ENCODE data around the gene MICA. TPM values are rescaled to one million over a fixed set of nuclear protein-coding genes. Genes with fewer than 3 reads are reported as not detected.

Gene MICA
- total RNA-seq, 1 donor from 2014 or later, result 19.9 TPM

- no peak for TF ChIP-seq CTCF (IDR thresholded peaks at IDR 0.05)
- TF ChIP-seq POLR2A (IDR thresholded peaks at IDR 0.05), result no peak
- TF ChIP-seq POLR2AphosphoS5 (IDR thresholded peaks at IDR 0.05; ENCODE audit: insufficient read depth in 1 of 2, low read depth in 1 of 2), result no peak
- peak overlapping the region; percentile 14 to 50 for H3K4me3 ChIP-seq
- no peaks in the 10 kb centered on the region for H3K9me3 ChIP-seq
- H3K4me1 ChIP-seq, result peaks cover 27% of the 10 kb centered on the region
- DNase-seq (ENCODE audit: extremely low spot score in 2 of 2), result peak in 1 of 2 donors; percentile 80
- intact Hi-C loops (cut with DNase I), result no loop called here
- H3K36me3 ChIP-seq, result no peaks in the 10 kb centered on the region
- H3K27me3 ChIP-seq, result no peaks in the 10 kb centered on the region
- H3K27ac ChIP-seq, result peak overlapping the region; percentile 85
These were observed 58.9 kb downstream of the MICA start for GRCh38 chr6:31462026-31462963.

- Histone ChIP-seq H3K27me3 (no peaks in the 10 kb centered on the region), H3K4me3 (peak overlapping the region; percentile 45 to 50), H3K4me1 (peaks cover 27% of the 10 kb centered on the region), H3K36me3 (no peaks in the 10 kb centered on the region), H3K27ac (peak overlapping the region; percentile 85), H3K9me3 (no peaks in the 10 kb centered on the region)
- TF ChIP-seq POLR2A (IDR thresholded peaks at IDR 0.05) (peak in 1 of 2 donors; percentile 69), CTCF (IDR thresholded peaks at IDR 0.05) (no peak), POLR2AphosphoS5 (IDR thresholded peaks at IDR 0.05; ENCODE audit: insufficient read depth in 1 of 2, low read depth in 1 of 2) (peak; percentile 19 to 89)
- DNase-seq (ENCODE audit: extremely low spot score in 2 of 2), result peak; percentile 94 to 96
- intact Hi-C loops (cut with DNase I), result no loop called here
These were observed 59.8 kb downstream of the MICA start for GRCh38 chr6:31462964-31463870.

- intact Hi-C loops (cut with DNase I), result no loop called here
- Histone ChIP-seq H3K9me3 (no peaks in the 10 kb centered on the region), H3K27ac (peak overlapping the region; percentile 85), H3K36me3 (no peaks in the 10 kb centered on the region), H3K4me1 (peaks cover 27% of the 10 kb centered on the region), H3K4me3 (peak overlapping the region in 1 of 2 donors; percentile 50), H3K27me3 (no peaks in the 10 kb centered on the region)
- peak in 1 of 2 donors; percentile 75 for DNase-seq (ENCODE audit: extremely low spot score in 2 of 2)
- TF ChIP-seq POLR2A (IDR thresholded peaks at IDR 0.05), result no peak
- TF ChIP-seq CTCF (IDR thresholded peaks at IDR 0.05), result no peak
- no peak for TF ChIP-seq POLR2AphosphoS5 (IDR thresholded peaks at IDR 0.05; ENCODE audit: insufficient read depth in 1 of 2, low read depth in 1 of 2)
These were observed 61.1 kb downstream of the MICA start for GRCh38 chr6:31464252-31465184.

Small RNAs within 50 kb of the gene (microRNA-seq; reads per million reads assigned to microRNA genes)
- gene MIR6891 (ENCODE audit: borderline number of aligned reads, borderline replicate concordance), result not detected

Small RNAs within 50 kb of the gene (small RNA-seq; reads per million reads assigned to genes)
- gene HLA-S (not detected), gene MIR6891 (not detected), gene RF00019 (not detected), gene RNU6-283P (not detected)

Other genes starting within 250 kb of the MICA start
- gene CCHCR1, start 245.8 kb upstream of the MICA start, total RNA-seq, result 21.9 TPM
- gene TCF19, start 245.0 kb upstream of the MICA start, total RNA-seq, result 8.8 TPM
- gene POU5F1, start 232.9 kb upstream of the MICA start, total RNA-seq, result 0.98 TPM
- gene HLA-C, start 131.5 kb upstream of the MICA start, total RNA-seq, result 639 TPM
- 921 TPM for gene HLA-B, start 46.4 kb upstream of the MICA start, total RNA-seq
- gene MICB, start 94.5 kb downstream of the MICA start, total RNA-seq, result 3.2 TPM
- gene MCCD1, start 125.4 kb downstream of the MICA start, total RNA-seq, result not detected
- gene DDX39B, start 138.4 kb downstream of the MICA start, total RNA-seq, result 299 TPM
- 5.4 TPM for gene ATP6V1G2, start 143.0 kb downstream of the MICA start, total RNA-seq
- gene NFKBIL1, start 144.0 kb downstream of the MICA start, total RNA-seq, result 14.2 TPM
- not detected for gene LTA, start 168.7 kb downstream of the MICA start, total RNA-seq
- not detected for gene TNF, start 172.0 kb downstream of the MICA start, total RNA-seq
- gene LTB, start 178.8 kb downstream of the MICA start, total RNA-seq, result 5.4 TPM
- gene LST1, start 182.7 kb downstream of the MICA start, total RNA-seq, result not detected
- gene NCR3, start 189.4 kb downstream of the MICA start, total RNA-seq, result not detected
- gene AIF1, start 211.6 kb downstream of the MICA start, total RNA-seq, result 25.0 TPM
- gene PRRC2A, start 217.1 kb downstream of the MICA start, total RNA-seq, result 74.6 TPM
- gene BAG6, start 249.1 kb downstream of the MICA start, total RNA-seq, result 139 TPM